HG02588 (cell line): ENCODE results near the gene THBS2.

Experiments
- ATAC-seq: cut with Tn5 transposase; IDR thresholded peaks from one replicate; pipeline ENCODE4 v1.9.1; 2021; ENCODE audit warnings: mild to moderate bottlenecking, moderate library complexity; ENCODE audit not compliant: unreplicated experiment

Gene THBS2

DNA sequence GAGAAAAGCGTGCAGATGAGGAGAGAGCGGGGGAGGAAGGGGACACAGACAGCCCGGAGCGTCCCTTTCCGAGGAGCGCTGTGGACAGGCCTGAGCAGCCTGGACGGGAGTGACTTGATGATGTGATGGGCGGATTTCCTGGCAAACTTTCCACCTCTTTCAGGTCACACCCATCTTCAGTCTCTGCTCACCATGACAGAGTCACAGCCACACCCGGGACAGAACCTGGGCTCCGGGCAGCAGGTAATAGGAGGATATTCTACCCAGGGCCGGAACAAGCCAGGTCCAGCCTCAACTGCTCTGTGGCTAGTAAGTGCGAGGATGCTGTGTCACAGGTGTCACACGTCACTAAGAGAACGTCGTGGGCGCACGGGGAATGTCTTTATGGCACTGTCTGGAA lies 84.3 kb downstream of the THBS2 start:
- no peak for ATAC-seq

DNA sequence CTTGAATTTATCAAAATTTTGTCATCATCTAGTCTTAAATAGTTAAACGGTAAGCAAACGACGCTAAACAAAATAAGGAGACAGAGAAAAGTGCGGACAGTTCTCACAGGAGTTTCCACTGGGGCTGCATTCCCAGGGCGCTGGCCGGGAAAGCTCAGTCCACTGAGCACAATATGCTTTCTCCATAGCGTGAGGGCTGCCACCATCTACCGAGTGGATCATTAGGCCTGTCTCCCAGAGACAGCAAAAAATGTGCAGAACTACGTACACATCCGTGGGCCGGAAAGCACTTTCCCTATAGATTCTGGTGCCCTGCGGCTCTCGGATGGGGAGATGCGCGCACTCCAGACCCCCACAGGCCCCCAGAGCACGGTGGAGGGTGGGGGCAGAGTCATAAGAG lies 84.9 kb downstream of the THBS2 start:
- no peak for ATAC-seq

DNA sequence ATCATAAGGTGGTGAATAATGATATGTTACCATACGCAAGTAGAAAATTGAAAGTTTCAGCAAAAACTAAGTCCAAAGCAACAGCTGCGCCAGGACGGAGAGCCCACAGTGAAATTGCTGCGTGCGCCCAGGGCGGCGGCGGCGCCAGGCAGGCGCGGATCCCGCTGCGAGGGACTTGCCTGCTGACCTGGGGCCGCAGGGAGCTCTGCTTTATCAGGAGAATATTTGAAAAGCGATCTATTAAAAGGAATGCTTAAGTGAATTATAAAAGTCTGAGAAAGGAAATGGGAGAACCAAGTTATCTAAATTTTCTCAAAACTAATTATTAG lies 85.4 kb downstream of the THBS2 start:
- no peak for ATAC-seq

DNA sequence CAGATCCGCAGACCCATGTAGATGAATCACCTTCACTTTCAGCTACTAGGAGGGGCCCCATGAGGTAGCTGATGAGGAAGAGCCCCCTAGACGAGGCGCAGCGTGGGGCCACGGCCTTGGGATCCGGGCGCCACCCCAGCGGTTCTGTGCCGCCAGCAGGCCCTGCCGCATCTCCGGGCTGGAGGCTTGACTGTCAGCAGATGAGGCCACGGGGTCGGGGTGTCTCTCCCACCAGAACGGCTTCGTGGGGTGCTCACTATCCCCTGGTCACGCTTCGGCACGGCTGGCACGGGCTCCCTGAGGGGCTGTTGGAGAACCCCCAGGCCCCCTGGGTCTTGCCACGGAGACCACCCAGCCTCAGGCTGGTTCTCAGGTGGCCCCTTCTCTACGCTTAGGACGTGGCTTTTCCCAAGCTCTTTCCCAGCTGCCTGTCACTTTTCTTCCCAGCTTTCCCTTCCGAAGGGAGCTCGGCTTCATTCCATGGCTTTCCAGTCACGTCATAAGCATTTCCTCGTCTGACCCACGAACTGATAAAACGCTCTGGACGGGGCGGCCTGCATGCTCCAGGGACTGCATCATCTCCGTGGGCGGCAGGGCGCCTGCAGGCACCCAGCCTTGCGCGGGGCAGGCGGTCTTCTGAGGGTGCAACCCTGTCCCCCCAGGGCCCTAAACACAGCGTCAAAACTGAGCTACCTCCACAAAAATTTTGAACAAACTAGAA lies 85.9 kb downstream of the THBS2 start:
- no peak for ATAC-seq

DNA sequence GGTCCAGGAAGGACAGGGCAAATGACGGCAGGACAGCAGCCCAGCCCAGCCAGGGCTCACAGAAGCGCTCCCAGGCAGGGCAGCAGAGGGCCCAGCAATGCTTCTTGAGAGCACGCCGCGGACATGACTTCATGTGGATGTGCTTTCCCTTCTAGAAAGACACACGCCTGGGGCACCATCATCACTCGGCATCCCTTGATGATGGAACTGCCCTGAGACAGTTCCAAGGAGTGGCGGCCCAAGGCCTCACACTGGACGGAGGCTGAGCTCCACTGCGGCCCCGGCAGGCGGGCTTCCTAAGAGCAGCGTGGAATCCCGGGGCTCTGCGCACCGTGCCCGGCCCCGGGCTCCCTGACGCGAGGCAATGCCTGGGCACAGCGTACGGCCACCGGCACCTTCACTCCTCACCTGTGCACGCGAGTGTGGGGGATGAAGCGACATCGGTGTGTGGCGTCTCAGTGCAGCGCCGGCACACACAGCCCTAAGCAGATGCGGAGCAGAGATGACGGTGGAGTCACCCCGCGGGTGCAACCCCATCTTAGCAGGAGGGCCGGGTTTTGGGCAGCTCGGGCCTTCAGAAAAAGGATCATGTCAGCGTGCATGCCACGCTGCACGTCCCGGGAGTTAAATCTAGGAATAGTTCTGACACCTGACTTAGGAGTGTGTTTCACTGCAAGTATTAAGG lies 86.6 kb downstream of the THBS2 start:
- no peak for ATAC-seq
